ENCODE measurements around the gene CCNK.

GRCh38 chr14:99508896-99509629 lies 27.9 kb downstream of the CCNK start:
- no peak for TF ChIP-seq CTCF (IDR thresholded peaks at IDR 0.05; ENCODE audit: low read depth, low read length, poor library complexity, severe bottlenecking)
- no peak for TF ChIP-seq EZH2phosphoT487 (IDR thresholded peaks at IDR 0.05; ENCODE audit: borderline replicate concordance, low read length)
